ENCODE data around the gene FAM217A.
"Not testable (repeated sequence)": the region's sequence is repeated elsewhere in the genome, so short reads cannot be mapped to it uniquely, and the experiment has no call there.

The FAM217A gene

GRCh38 chr6:4115741-4116140 lies 36.8 kb upstream of the FAM217A start:
- no peaks in the 10 kb centered on the region for H3K27me3 Mint-ChIP-seq (ENCODE audit: low read depth, poor library complexity)
- H3K4me1 Mint-ChIP-seq: no peaks in the 10 kb centered on the region
- no peak overlapping the region for H3K27ac Mint-ChIP-seq
- TF ChIP-seq, protein P1, sequence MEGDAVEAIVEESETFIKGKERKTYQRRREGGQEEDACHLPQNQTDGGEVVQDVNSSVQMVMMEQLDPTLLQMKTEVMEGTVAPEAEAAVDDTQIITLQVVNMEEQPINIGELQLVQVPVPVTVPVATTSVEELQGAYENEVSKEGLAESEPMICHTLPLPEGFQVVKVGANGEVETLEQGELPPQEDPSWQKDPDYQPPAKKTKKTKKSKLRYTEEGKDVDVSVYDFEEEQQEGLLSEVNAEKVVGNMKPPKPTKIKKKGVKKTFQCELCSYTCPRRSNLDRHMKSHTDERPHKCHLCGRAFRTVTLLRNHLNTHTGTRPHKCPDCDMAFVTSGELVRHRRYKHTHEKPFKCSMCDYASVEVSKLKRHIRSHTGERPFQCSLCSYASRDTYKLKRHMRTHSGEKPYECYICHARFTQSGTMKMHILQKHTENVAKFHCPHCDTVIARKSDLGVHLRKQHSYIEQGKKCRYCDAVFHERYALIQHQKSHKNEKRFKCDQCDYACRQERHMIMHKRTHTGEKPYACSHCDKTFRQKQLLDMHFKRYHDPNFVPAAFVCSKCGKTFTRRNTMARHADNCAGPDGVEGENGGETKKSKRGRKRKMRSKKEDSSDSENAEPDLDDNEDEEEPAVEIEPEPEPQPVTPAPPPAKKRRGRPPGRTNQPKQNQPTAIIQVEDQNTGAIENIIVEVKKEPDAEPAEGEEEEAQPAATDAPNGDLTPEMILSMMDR (IDR thresholded peaks at IDR 0.05): no peak
- DNase-seq: no peak
- H3K36me3 Mint-ChIP-seq (ENCODE audit: low read depth): peaks cover 48% of the 10 kb centered on the region
- H3K4me3 Mint-ChIP-seq: no peak overlapping the region
- H3K9me3 Mint-ChIP-seq: peaks cover 20% of the 10 kb centered on the region

GRCh38 chr6:4114123-4114522 lies 35.2 kb upstream of the FAM217A start:
- peaks cover 38% of the 10 kb centered on the region for H3K36me3 Mint-ChIP-seq (ENCODE audit: low read depth)
- peaks cover 9% of the 10 kb centered on the region for H3K4me1 Mint-ChIP-seq
- H3K27ac Mint-ChIP-seq: no peak overlapping the region
- no peak overlapping the region for H3K4me3 Mint-ChIP-seq
- TF ChIP-seq, protein P1 (IDR thresholded peaks at IDR 0.05): no peak
- no peaks in the 10 kb centered on the region for H3K27me3 Mint-ChIP-seq (ENCODE audit: low read depth, poor library complexity)
- no peak for DNase-seq
- peaks cover 20% of the 10 kb centered on the region for H3K9me3 Mint-ChIP-seq

GRCh38 chr6:4113649-4114048 lies 34.7 kb upstream of the FAM217A start:
- Mint-ChIP-seq H3K27me3 (ENCODE audit: low read depth, poor library complexity) (no peaks in the 10 kb centered on the region), H3K4me1 (peaks cover 14% of the 10 kb centered on the region), H3K4me3 (no peak overlapping the region), H3K9me3 (peaks cover 20% of the 10 kb centered on the region), H3K36me3 (ENCODE audit: low read depth) (peaks cover 38% of the 10 kb centered on the region), H3K27ac (no peak overlapping the region)
- TF ChIP-seq, protein P1 (IDR thresholded peaks at IDR 0.05): no peak
- DNase-seq: no peak

DNA sequence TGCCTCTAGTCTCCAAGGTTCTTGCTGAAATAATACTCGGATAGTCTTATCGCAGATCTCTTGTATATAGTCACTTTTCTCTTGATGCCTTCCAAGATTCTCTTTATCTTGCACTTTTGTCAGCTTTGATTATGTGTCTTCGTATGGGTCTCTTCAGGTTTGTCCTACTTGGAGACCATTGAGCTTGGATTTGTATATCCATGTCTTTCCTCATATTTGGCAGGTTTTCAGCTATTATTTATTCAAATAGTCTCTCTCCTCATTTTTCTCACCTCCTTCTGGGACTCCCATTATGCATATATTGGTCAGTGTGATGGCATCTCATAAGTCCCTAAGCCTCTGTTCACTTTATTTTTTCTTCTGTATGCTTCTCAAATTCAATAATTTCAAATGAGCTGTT lies 33.4 kb upstream of the FAM217A start:
- TF ChIP-seq, protein P1 (IDR thresholded peaks at IDR 0.05): no peak
- Mint-ChIP-seq H3K36me3 (ENCODE audit: low read depth) (peaks cover 33% of the 10 kb centered on the region), H3K27me3 (ENCODE audit: low read depth, poor library complexity) (no peaks in the 10 kb centered on the region), H3K4me1 (peaks cover 17% of the 10 kb centered on the region), H3K9me3 (peaks cover 20% of the 10 kb centered on the region), H3K4me3 (no peak overlapping the region), H3K27ac (no peak overlapping the region)
- no peak for DNase-seq

DNA sequence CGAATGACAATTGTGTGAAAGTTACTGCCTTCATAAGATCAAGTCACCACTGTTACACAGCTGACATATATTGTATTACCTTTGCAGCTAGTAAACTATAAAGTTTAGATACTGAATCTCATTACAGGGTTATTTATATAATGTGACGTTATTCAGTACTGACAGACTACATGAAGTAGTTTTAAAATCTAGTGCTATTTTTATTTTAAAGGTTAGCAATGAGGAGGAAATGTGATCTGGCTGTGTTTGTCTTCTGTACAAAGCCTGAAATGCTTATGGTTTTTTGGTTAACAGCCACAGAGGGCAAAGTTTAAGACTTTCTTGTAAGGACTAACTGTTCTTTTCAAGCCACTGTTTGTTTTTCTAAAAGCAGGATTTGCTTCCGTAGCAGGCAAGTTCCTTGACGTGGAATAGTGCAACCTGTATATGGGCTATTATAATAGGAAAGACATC lies 30.5 kb upstream of the FAM217A start:
- Mint-ChIP-seq H3K9me3 (peaks cover 20% of the 10 kb centered on the region), H3K4me1 (peaks cover 17% of the 10 kb centered on the region)
- not testable (repeated sequence) for H3K27me3 Mint-ChIP-seq (ENCODE audit: low read depth, poor library complexity); H3K27ac Mint-ChIP-seq; H3K4me3 Mint-ChIP-seq; H3K36me3 Mint-ChIP-seq (ENCODE audit: low read depth); DNase-seq

GRCh38 chr6:4108561-4109093 lies 29.7 kb upstream of the FAM217A start:
- peaks cover 3% of the 10 kb centered on the region for H3K36me3 Mint-ChIP-seq (ENCODE audit: low read depth)
- no peak for DNase-seq
- no peak overlapping the region for H3K4me3 Mint-ChIP-seq
- H3K4me1 Mint-ChIP-seq: peaks cover 17% of the 10 kb centered on the region
- H3K27ac Mint-ChIP-seq: no peak overlapping the region
- H3K27me3 Mint-ChIP-seq (ENCODE audit: low read depth, poor library complexity): no peaks in the 10 kb centered on the region
- peaks cover 16% of the 10 kb centered on the region for H3K9me3 Mint-ChIP-seq
- TF ChIP-seq, protein P1 (IDR thresholded peaks at IDR 0.05): no peak
